Dermis microvascular lymphatic vessel endothelial cell (primary cell): ENCODE results near the gene PRKAG1. TPM values are rescaled to one million over a fixed set of nuclear protein-coding genes. Genes with fewer than 3 reads are reported as not detected.
A peak's percentile ranks its signal among the peaks of the same experiment; 100 is the strongest.

Experiments
- DNase-seq, 2 donors: peaks; one replicate each; pipeline versions ENCODE4 v3.0.0 to v3.0.0-alpha.2; 2010; ENCODE audit warnings: low read depth in 2 of 2
- total RNA-seq: library from RNA; depleted of rRNA; stranded (reverse); fragments of >200 nt; gene quantifications from 2 replicates; pipeline ENCODE4 v1.2.1, GENCODE V29; 2014

PRKAG1 gene
- total RNA-seq, 1 donor from 2014 or later, result 37.4 TPM

GRCh38 chr12:49012739-49013138 lies 5.8 kb downstream of the PRKAG1 start:
- no peak for DNase-seq

DNA sequence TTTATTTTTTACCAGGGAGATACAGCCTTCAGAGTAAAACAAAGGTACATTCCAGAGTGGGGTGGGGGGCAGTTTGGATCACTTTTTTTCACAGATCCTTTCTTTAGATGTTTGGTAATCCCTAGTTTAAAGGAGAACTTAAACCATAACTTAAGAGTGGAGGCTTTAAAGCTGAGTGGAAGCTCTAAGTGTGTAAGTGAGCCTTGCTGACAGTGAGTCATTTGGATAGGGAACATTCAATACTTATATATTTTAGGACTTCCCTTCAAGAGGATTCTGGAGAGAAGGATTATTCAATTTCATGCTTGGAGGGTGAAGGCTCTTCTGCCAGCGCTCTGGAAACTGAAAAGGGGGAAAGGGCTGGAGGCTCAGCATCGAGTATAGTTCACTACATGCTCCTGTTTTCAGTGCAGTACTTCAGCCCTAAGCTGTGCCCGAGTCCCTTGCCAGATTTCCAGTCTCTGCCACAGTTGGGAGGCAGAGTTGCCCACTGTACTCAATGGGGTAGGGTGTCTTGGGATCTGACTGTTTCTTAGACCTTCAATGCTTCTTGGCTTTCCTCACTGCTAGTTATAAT lies 8.4 kb downstream of the PRKAG1 start:
- no peak for DNase-seq

- DNase-seq, result no peak
These were observed 9.6 kb downstream of the PRKAG1 start for GRCh38 chr12:49008943-49009342.

GRCh38 chr12:49000346-49000745 lies 18.2 kb downstream of the PRKAG1 start:
- DNase-seq, result no peak

DNA sequence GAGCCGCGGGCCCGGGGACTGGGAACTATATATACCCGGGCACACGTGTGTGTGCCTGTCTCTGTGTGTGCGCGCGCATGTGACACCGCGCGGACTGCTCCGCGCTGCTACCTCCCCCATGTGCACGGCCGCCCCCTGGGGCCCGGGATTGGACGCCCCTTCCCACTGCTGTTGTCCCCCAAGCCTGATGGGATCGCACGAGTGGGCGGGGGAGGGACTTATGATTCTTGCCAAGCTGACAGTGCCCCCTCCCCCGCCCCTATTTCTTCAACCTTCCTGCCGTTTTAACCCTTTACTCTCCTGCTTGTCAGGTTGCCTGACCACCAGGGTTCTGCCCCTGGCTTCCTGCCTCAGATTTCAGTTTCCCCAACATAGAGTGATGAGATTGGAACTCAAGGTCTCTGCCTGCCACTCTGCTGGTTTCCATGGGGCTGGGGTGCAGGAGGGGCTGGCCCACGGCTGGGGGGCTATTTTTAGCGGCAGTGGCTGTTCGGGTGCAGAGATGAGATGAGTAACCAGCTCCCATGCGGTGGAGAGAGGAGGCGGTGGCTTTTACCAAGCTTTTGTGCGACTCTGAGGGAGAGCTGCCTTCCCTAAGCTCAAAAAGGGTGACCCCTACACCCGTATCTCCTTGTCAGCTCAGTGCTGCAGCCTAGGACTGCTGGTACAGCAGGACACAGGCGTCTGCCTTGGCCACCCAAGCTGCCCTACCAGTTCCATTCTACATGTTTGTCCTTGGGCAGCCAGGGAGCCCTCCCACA lies 19.0 kb downstream of the PRKAG1 start, which contains the start of gene DDN:
DDN (minus strand) TSS at position 5 of the 761 bp plus-strand sequence. CDS start 88 bp downstream, outside the sequence.
- DNase-seq, result peak in 1 of 2 donors; percentile 45

GRCh38 chr12:48998497-48999353 lies 19.9 kb downstream of the PRKAG1 start:
- peak in 1 of 2 donors; percentile 32 for DNase-seq

DNA sequence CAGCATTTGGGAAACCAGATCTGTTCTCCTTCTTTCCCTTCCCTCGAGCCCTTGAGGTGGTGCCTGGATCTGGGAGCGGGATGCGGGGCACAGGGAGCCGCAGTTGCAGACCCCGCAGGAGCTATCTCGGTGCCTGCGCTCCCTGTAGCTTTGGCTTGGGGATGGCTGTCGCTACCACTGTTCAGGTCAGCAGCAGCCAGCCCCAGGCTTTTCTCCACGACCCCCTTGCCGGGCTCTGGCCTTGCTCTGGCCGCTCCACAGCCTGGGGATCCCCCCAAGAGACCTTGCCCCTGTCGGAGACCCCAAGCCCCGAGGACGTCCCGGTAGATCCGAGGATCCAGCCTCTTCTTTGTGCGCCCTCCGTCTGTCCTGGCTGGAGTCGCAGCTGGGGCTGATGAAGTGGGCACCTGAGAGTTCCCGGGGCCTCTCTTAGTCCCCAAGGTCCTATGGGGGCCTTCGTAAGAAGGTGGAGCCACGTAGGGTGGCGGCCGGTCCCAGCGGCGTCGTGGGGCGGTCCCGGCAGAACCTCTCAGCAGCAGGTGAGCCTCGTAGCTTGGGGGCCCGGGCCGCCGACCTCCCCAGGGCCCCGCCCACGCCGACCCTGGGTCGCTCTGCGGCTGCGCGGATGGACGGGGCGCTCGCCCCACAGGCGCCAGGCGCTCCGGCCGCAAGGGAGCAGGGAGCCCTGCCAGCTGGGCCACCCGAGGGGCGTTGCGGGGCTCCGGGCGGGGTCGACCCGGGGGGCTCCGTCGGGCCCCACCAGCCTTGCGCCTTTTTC lies 20.7 kb downstream of the PRKAG1 start:
- no peak for DNase-seq

DNA sequence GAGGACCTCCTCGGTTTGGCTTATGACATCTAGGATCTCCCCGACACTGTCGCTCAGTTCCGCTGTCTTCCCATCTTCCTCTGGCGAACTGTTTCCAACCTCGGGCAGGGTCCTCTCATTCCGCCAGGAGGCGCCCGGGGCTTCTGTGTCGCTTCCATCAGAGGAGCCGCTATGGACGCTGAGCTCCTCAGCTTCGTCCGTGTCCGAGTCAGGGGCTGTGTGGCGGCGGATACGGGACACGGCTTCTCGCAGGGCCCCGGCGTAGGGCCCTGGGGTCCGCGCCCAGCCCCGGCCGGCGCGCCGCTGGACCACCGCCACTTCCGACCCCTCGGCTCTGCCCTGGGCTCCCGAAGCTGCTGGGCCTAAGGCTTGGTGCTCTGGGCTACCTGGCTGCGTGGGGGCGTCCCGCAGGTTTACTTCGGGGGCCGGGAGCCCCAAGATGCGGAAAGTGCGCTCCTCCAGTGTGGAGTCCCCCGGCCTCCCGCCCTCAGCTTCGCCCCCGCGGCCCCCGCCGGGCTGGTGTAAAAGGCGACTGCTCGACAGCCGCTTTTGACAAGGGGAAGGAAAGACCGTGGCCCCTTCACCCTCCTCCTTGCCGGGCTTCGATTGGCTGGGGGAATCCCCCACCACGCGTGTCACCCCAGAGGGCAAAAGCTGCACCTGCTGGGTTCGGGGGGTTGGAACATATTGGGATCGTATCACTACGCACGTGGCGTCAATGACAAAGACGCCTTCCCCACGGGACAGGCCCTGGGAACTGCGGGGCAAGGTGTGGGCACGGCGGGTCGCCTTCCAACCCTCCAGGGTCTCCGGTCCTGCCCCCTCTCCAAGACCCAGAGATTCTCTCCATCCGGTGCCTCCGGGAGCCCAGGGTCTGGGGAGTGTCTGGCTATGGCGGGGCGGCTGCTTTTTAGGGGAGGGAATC lies 21.5 kb downstream of the PRKAG1 start:
- DNase-seq, result peak; percentile 31 to 76

DNA sequence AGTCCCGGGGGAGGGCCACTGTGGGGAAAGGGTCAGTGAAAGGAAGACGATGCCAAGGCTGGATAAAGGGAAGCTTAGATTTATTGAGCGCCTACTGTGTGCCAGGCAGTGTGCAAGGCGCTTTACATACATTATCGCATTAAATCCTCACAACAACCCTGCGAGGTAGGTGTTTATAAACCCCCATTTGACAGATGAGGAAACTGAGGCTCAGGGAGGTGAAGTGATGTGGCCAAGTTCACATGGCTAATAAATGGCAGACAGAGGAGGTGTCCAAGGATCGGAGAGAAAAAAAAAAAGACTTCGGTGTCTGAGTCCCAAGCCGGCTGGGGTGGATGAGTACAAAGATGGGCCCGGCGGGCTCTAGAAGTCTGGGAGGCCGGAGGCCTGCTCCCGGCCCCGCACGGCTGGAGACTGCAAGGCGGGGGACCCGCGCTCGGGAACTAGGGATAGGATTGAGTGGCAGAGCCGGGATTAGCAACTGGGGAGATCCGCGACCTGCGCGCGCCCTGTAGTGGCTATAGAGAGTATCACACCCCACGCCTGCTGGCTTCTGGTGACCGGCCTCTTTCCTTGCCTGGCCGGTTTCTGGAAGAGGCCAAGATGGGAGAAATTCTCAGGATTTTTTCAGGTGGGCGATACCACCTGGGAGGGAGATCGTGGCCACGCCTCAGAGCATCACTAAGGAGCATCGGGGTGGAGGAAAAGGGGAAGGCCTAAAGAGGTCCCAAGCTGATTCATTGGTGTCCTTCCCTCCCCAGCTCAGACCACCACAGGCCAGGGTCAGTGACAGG lies 23.3 kb downstream of the PRKAG1 start:
- DNase-seq, result peak; percentile 43 to 81

DNA sequence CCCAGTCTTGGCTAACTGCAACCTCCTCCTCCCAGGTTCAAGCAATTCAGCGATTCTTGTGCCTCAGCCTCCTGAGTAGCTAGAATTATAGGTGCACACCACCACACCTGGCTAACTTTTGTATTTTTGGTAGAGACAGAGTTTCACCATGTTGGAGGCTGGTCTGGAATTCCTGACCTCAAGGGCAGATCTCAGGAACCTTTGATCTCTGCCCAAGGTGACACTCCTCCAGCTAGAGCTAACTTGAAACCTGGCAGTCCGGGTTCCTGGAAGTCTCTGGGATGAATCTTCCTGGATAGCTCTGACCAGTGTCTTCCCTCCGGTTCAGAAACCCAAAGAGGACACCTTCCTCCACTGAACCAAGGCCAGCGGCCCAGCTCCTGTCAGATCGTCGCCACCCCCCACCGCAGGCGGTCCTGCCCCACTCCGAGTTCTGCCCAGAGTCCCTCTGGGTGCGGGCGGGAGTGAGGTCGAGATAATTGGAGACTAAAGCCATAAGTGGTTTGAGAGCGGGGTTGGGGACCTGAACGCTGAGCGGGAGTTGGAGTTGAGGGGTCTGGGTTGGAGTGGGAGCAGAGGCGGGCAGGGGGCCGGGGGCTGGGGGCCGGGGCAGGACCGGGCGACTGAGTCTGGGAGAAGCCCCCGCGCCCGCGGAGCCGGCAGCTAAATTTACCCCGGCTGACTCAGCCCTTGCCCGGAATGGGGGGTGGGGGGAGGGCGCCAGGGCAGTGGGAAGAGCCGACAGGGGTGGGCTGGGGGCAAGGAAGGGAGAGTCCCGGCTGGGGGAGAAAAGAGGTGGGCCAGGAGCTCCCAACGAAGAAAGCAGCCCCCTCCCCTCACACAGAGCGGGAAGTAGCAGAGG lies 24.1 kb downstream of the PRKAG1 start:
- no peak for DNase-seq

GRCh38 chr12:48993787-48994186 lies 24.8 kb downstream of the PRKAG1 start:
- DNase-seq, result no peak

GRCh38 chr12:48991247-48992050 lies 27.1 kb downstream of the PRKAG1 start:
- DNase-seq, result no peak

DNA sequence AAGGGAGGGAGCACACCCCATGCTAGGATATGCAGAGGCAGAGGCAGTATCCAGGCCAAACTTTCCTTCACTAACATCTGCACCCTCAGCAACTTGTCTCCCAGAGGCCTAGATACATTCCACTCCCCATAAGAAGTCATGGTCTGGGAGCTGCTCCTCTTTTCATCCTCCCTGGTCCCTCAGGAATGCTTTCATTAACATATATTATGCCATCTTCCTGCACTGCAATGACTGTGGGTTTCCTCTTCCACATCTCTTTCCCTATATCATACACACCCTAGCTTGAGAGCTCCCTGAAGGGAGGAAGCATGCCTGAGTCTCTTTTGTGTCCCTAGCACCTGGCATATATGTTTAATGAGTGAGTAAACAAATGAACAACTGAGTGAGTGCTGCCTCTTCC lies 28.0 kb downstream of the PRKAG1 start:
- no peak for DNase-seq

DNA sequence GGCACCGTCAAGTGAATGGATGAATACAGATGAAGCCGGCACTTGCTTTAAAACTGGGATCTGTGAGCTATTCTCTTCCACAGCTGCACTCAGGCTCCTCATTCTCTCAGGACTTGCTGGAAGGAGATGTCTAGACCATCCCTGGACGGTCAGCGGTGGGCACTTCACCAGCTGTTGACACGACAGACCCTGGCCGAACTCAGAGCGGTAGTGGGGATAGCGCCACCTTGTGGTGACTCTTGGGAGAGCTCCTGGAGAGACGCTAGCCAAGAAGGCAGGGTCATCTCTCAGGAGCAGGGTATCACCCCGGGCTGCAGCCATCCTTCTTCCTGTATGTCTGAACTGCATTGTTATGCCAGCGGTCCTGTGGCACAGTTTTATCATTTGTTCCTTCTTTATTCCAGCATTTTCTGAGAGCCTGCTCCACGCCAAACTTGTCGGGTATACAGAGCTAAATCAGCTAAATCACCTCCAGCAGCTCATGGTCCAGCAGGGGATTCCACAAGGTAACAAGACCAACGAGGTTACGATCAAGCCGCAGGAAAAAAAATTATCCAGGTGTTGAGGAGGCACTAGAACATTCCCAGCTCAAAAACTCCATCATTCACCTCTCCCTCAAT lies 30.4 kb downstream of the PRKAG1 start:
- peak in 1 of 2 donors; percentile 55 for DNase-seq

DNA sequence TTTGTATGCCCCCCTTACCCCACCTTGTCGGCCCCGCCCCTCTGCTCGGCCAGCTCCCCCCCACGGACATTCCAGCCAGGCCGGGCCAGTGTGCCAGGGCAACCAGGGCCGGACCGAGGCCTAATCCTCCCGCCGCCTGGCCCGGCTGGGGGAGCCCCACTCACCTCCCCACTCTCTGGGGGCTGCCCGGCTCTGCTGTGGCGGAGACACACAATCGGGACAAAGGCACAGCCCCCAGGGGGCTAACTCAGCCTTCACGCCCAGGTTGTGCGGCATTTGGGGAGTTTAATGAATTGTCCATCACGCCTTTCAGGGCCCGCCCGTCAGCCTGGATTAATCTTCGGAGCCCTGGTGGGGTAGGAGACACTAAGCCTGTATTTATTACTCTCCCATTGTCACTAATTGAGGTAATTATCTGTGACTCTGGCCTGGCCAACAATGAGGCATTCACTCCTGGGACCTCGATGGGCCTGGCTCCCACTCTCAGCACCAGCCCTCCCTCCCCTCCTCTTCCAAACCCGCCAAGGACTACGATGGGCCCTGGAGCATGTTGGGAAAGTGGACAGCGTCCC lies 31.8 kb downstream of the PRKAG1 start:
- no peak for DNase-seq

- no peak for DNase-seq
These were observed 32.7 kb downstream of the PRKAG1 start for GRCh38 chr12:48985901-48986300.

DNA sequence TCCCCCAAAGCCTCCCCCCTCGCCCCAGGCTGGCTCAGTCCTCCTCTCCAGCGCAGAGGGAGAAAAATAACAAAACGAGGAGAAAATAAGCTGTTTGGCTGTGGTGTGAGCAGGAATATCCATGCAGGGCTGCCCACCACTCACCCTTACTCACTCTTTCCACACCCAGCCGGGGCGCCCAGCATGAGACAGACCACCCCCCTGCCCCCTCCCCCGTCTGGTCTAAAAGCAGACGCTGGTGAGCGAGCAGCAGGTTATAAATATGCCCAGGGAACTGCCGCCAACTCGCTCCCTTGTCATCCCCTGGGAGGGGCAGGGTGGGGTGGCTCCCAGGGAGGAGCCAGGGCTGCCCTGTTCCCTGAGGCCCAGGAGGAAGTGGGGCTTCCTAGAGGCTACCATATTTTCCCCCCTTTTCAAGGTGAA lies 33.1 kb downstream of the PRKAG1 start:
- no peak for DNase-seq
